NCI-H226 (cell line): ENCODE measurements around the gene OLFM2.
"Not testable (repeated sequence)": the region's sequence is repeated elsewhere in the genome, so short reads cannot be mapped to it uniquely, and the experiment has no call there.

Experiments used
- DNase-seq: peaks from one replicate; pipeline ENCODE4 v3.0.0-alpha.2; 2015

OLFM2 gene

GRCh38 chr19:9857920-9858746, 78.2 kb downstream of the OLFM2 start:
- DNase-seq = no peak

- DNase-seq = no peak
Measured at GRCh38 chr19:9857076-9857721, 79.1 kb downstream of the OLFM2 start.

GRCh38 chr19:9856609-9857008, 79.7 kb downstream of the OLFM2 start:
- DNase-seq = no peak

GRCh38 chr19:9854282-9854846, 82.0 kb downstream of the OLFM2 start:
- no peak for DNase-seq

GRCh38 chr19:9850235-9850959, 85.9 kb downstream of the OLFM2 start:
- DNase-seq = no peak

GRCh38 chr19:9849791-9850190, 86.5 kb downstream of the OLFM2 start:
- DNase-seq = no peak

GRCh38 chr19:9848762-9849161, 87.6 kb downstream of the OLFM2 start:
- no peak for DNase-seq

GRCh38 chr19:9848060-9848459, 88.3 kb downstream of the OLFM2 start:
- DNase-seq = no peak

- DNase-seq = peak; percentile 83
Measured at GRCh38 chr19:9847087-9847671, 89.1 kb downstream of the OLFM2 start.

- not testable (repeated sequence) for DNase-seq
Measured at GRCh38 chr19:9843626-9844273, 92.6 kb downstream of the OLFM2 start.

- no peak for DNase-seq
Measured at GRCh38 chr19:9842834-9843625, 93.3 kb downstream of the OLFM2 start.

- DNase-seq = no peak
Measured at GRCh38 chr19:9839415-9839814, 96.9 kb downstream of the OLFM2 start.

GRCh38 chr19:9838324-9838723, 98.0 kb downstream of the OLFM2 start:
- DNase-seq = no peak

- DNase-seq = peak; percentile 15
Measured at GRCh38 chr19:9836021-9836420, 100.3 kb downstream of the OLFM2 start.

- no peak for DNase-seq
Measured at GRCh38 chr19:9835507-9835949, 100.8 kb downstream of the OLFM2 start.

GRCh38 chr19:9834726-9835506, 101.4 kb downstream of the OLFM2 start, which contains the start of gene PIN1:
Gene PIN1 (plus strand): TSS chr19:9835318. CDS start chr19:9835345, 27 bp downstream.
- peak; percentile 96 for DNase-seq

GRCh38 chr19:9834307-9834725, 102.0 kb downstream of the OLFM2 start:
- no peak for DNase-seq

GRCh38 chr19:9828551-9829063, 107.7 kb downstream of the OLFM2 start:
- DNase-seq = no peak

- peak; percentile 75 for DNase-seq
Measured at GRCh38 chr19:9827289-9828238, 108.8 kb downstream of the OLFM2 start, which contains the start of gene UBL5. Gene UBL5 (plus strand): TSS chr19:9827918. CDS start chr19:9828338, 420 bp downstream.
